ENCODE data around the gene HP1BP3.

HP1BP3 gene

GRCh38 chr1:20711285-20712214 lies 75.6 kb downstream of the HP1BP3 start:
- DNase-seq (ENCODE audit: low read depth in 2 of 2): no peak

GRCh38 chr1:20710469-20711284 lies 76.4 kb downstream of the HP1BP3 start:
- no peak for DNase-seq (ENCODE audit: low read depth in 2 of 2)

GRCh38 chr1:20709868-20710267 lies 77.2 kb downstream of the HP1BP3 start:
- DNase-seq (ENCODE audit: low read depth in 2 of 2): no peak

- no peak for DNase-seq (ENCODE audit: low read depth in 2 of 2)
Observed at GRCh38 chr1:20708891-20709290, 78.2 kb downstream of the HP1BP3 start.

- DNase-seq (ENCODE audit: low read depth in 2 of 2): no peak
Observed at GRCh38 chr1:20708057-20708456, 79.0 kb downstream of the HP1BP3 start.

GRCh38 chr1:20706841-20707240 lies 80.3 kb downstream of the HP1BP3 start:
- no peak for DNase-seq (ENCODE audit: low read depth in 2 of 2)

GRCh38 chr1:20705203-20705755 lies 81.8 kb downstream of the HP1BP3 start:
- no peak for DNase-seq (ENCODE audit: low read depth in 2 of 2)

- DNase-seq (ENCODE audit: low read depth in 2 of 2): no peak
Observed at GRCh38 chr1:20704390-20705202, 82.5 kb downstream of the HP1BP3 start.

- no peak for DNase-seq (ENCODE audit: low read depth in 2 of 2)
Observed at GRCh38 chr1:20703124-20703756, 83.9 kb downstream of the HP1BP3 start.

GRCh38 chr1:20702416-20702815 lies 84.7 kb downstream of the HP1BP3 start:
- DNase-seq (ENCODE audit: low read depth in 2 of 2): no peak

- no peak for DNase-seq (ENCODE audit: low read depth in 2 of 2)
Observed at GRCh38 chr1:20701847-20702246, 85.3 kb downstream of the HP1BP3 start.

GRCh38 chr1:20701446-20701845 lies 85.7 kb downstream of the HP1BP3 start:
- no peak for DNase-seq (ENCODE audit: low read depth in 2 of 2)

GRCh38 chr1:20700636-20701215 lies 86.4 kb downstream of the HP1BP3 start:
- DNase-seq (ENCODE audit: low read depth in 2 of 2): no peak

- no peak for DNase-seq (ENCODE audit: low read depth in 2 of 2)
Observed at GRCh38 chr1:20699558-20699957, 87.5 kb downstream of the HP1BP3 start.

- no peak for DNase-seq (ENCODE audit: low read depth in 2 of 2)
Observed at GRCh38 chr1:20698195-20698910, 88.8 kb downstream of the HP1BP3 start.

GRCh38 chr1:20697563-20697962 lies 89.5 kb downstream of the HP1BP3 start:
- no peak for DNase-seq (ENCODE audit: low read depth in 2 of 2)

GRCh38 chr1:20696397-20697333 lies 90.4 kb downstream of the HP1BP3 start:
- DNase-seq (ENCODE audit: low read depth in 2 of 2): peak; percentile 49 to 61

- DNase-seq (ENCODE audit: low read depth in 2 of 2): no peak
Observed at GRCh38 chr1:20695515-20695914, 91.6 kb downstream of the HP1BP3 start.

GRCh38 chr1:20693623-20694022 lies 93.5 kb downstream of the HP1BP3 start:
- no peak for DNase-seq (ENCODE audit: low read depth in 2 of 2)

All from stimulated activated CD8-positive, alpha-beta memory T cell treated with anti-CD3 and anti-CD28 coated beads, Interleukin-15, amount 100 ng/mL, for 48 hours (primary cell).